SKM-1 (cell line): ENCODE data around the gene MGAT5.

Experiments used
- DNase-seq: peaks from one replicate; lab custom pipeline; 2025; ENCODE audit not compliant: unreplicated experiment; lab: John Stamatoyannopoulos, UW

Gene MGAT5

DNA sequence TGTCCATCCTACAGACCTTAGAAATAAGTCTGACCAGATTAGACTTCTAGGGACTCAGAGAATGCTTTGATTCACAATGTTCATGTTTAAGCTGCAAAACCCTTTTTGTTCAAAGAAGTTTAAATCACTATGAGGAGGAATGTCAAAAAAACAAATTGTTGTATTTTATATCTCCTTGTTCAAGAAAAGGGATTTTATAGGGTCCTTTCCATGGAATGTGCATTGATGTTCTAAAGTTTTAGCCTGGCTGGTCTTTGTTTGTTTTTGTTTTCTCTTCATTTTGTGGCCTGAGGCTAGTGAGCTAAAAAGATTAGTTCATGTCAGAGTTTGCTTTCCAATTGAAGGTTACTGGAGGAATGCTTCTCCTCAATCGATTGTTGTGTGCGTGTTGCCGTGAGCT lies 77.2 kb downstream of the MGAT5 start:
- no peak for DNase-seq

DNA sequence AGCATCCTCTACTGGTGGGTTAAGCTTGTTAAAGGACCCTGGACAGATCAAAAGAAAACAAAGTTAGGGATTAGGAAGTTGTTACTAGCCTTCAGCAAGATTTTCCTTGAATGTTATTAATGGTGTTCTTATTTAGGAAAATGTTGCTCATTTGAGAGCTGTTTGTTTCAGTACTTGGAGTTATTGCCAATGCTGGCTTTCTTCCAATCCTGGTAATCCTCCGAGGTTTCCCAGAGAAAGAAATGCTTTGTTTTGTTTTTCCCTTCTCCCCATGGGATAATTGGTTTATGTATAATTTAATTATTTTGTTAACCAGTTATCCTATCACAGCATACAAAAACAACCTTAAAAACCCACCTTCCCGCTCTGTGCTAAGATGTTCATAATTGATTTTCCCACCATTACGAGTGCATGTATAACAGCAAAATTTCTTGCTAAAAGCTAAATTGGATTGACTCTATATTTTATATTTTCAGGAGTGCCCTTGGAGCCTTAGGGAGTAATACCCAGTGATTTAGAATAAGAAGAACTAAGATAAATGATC lies 79.8 kb downstream of the MGAT5 start:
- DNase-seq = no peak

DNA sequence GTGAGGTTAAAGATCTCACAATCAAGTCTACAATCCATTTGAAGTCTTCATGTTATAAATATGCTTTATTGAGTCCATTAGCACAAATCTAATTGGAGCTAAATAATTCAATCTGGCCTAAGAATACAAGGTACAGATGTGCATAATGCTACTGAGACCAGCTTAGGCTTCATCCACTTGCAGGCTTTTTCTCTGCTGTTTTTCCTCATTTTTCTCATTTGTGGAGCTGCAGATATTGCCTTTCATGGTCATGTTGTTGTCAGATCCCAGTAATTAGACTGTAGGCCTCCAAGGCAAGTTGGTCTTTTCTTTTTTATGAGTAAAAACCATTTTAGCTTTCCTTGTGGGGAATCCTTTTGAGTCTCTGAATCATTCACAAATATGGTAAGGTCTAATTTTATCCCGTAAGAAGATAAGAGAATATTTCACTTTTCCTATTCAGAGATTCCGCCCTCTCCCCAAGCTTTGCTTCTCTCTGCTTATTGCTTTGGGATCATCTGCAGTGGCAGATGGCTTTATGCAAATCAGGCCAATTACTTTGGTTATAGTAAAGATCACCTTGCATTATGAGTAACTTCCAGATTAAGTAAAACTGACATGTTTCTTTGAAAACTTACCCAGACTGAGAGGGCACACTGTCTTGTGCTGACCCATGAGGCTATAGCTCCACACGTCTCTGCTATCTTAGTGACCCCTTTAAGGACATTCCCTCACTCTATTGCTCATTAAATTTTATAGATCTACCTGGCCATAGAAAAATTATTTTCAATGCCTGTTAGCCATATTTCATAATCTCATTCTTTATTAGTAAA lies 80.9 kb downstream of the MGAT5 start:
- DNase-seq = no peak

DNA sequence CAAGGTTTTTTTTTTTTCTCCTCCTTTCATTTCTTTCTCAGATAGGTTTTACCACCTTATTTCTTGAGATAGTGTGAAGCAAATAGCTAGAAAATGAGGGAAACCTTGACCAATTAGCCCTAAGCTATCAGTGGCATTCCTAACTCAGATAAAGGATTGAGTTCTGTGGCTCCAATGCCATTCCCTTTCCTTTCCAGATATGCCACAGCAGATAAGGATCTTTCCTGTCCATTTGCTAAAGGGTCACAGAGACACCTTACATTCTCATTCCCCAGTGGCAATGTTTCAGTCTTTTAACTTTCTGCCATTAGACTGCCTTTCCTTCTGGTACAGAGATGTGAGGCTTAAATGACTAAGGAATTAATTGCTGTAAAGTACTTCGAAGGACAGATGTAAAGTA lies 81.7 kb downstream of the MGAT5 start:
- no peak for DNase-seq

DNA sequence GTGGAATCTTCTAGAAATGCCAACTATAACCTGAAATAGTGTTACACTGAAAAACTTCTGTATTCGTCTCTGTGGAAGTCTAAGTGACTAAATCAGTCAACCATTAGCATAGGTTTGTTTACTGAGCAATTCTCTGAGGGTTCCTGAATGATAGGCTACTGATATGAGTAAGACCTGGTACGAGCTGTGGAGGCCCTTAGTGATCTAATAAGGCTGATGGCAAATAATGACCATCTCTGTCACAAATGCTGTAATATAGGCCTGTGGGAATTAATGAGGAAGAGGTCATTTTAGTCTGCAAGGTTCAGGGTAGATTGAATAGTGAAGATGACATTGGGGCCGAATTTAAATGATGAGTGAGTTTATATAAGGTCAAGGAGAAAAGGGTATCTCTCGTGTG lies 82.5 kb downstream of the MGAT5 start:
- no peak for DNase-seq

DNA sequence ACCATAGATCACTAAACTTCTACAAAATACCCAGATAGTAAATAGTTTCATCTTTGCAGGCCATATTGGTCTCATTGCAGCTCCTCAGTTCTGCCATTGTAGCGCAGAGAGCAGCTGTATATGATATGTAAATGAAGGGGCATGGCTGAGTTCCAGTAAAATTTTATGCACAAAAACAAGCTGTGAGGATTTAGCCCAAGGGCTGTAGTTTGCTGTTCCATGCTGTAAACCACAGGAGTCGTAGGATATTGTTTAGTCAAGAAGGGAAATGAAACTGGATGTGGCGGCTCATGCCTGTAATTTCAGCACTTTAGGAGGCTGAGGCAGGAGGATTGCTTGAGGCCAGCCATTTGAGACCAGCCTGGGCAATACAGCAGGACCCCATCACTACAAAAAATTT lies 83.0 kb downstream of the MGAT5 start:
- DNase-seq = no peak

DNA sequence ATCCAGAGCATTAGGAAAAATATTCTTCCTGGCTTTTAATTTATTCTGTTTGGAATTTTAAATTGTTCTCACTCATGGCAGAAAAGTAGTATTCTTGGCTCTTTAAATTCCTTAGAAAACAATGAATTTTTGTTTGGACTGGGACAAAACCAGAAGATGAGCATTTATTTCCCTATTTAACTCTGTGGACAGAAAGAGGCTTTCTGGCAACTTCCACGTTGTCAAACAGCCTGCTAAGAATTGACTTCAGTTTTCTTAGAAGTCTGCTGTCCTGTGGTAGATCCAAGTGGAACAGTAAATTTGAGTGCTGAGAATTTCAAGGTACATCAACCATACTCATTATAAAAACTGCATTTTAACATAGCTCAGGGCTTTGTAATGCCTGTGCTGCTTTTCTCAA lies 83.8 kb downstream of the MGAT5 start:
- DNase-seq = no peak

DNA sequence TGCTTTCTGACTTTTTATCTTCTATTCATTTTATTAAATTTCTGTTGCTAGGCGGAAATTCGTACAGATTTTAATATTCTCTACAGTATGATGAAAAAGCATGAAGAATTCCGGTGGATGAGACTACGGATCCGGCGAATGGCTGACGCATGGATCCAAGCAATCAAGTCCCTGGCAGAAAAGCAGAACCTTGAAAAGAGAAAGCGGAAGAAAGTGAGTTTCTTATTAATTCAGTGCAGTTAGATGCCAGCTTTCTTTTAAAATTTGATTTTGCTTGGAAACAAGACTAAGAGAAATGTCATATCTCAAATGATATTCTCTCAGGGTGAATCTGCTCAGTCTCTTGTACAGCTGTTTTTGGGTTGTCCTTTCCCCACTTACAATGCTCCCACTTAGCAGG lies 84.3 kb downstream of the MGAT5 start:
- DNase-seq = no peak

DNA sequence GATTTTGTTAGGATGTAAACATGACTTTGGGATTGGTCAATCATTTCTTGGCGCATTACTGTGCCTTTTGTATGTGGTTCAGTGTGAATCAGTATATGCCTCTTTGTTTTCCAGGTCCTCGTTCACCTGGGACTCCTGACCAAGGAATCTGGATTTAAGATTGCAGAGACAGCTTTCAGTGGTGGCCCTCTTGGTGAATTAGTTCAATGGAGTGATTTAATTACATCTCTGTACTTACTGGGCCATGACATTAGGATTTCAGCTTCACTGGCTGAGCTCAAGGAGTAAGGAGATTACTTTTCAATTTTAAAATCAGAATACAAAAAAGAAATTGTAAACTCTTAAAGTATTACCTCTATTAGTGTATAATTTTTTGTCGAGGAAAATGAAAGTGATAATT lies 87.6 kb downstream of the MGAT5 start:
- DNase-seq = no peak

DNA sequence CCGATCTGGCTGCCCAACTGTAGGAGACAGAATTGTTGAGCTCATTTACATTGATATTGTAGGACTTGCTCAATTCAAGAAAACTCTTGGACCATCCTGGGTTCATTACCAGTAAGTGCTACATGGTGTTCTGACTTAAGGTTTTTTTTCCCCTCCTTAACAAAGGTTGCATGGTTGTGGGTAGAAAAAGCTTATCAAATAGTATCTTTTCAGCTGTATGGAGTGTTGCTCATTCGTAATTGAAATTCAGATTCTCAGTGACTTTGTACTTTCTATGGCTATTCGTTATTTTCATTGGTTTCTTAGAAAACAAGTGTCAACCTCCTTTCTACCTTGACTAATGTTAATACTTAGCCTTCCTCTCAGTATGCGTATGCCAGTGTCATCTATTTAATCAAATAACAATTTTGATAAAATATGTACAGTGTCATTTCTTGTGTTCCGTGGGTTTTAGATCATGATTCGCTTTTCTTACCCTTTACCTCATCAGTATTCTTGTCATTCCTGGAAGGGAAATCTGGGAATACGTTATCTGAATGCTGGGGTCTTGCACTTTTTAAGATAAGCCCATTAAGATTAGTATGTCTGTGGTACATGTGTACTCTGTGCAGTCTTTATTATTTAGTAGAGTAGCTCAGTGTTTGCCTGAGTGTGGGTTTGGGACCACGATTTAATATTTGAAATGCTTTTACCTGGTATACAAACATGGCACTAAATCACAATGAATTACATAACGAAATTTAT lies 91.3 kb downstream of the MGAT5 start:
- DNase-seq = no peak

DNA sequence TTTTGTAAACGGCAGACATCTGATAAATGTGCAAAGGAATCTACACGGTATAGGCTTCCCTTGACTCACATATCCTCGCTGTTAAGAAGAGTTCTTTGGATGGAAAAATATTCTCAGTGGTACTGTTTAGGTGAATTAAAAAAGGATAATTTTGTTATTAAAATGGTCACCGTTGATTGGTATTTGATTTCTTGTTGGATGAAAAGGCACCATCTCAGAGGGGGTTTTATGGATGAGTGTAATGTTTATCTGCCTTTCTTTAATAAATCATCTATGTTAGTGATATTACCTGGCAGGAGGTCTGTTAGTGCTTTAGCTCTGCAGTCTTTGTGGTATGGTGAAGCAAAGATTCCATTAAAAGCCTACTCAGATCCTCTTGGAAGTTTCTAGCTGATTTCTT lies 92.3 kb downstream of the MGAT5 start:
- DNase-seq = no peak

DNA sequence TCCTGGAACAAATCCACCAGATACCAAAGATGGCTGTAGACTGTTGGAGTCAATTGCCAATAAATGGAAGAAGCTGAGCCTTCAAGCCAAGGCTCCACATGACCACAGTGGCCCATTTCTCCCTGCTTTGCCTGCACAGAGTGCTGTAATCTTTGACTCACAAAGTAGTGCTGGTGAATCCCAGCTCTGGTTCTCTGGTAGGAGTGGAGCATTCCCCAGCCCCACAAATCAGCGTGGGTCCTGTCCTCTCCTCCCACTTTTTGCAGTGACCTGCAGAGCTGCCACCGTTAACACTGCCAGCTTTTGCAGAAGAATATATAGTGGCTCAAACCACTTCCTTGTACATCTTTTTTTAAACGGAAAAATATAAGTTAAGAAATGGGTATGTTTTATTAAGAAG lies 93.9 kb downstream of the MGAT5 start:
- DNase-seq = no peak

DNA sequence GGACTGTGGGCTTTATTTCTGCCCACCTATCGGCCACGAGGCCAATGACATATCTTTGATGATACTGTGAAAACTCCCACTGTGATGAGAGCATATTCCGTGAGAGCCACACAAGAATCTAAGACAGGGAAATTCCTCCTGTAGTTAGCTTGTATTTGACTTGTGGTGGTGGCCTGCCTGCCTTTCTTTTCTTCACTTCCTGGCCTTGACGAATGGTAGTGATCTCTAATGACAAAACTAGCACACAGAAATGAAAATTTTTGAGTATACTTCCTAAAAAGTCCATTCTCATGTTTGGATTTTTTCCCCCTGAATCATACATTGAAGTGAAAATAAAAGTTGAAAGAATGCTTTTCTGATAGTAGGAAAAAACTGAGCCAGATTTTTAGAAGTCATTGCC lies 94.4 kb downstream of the MGAT5 start:
- DNase-seq = no peak

DNA sequence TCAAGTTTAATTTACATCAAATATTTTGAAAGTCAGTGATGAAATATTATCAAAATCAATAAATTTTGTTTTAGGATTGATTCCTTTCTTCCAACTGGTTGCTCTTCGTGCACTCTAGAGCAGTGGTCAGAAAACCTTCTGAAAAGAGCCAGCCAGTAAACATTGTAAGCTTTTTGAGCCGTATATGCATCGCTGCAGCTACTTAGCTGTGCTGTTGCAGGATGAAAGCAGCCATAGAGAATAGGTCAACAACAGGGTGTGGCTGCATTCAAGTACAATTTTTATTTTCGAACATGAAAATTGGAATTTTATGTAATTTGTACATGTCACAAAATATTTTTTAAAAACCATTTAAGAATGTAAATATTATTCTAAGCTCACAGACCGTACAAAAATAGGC lies 94.9 kb downstream of the MGAT5 start:
- DNase-seq = no peak

DNA sequence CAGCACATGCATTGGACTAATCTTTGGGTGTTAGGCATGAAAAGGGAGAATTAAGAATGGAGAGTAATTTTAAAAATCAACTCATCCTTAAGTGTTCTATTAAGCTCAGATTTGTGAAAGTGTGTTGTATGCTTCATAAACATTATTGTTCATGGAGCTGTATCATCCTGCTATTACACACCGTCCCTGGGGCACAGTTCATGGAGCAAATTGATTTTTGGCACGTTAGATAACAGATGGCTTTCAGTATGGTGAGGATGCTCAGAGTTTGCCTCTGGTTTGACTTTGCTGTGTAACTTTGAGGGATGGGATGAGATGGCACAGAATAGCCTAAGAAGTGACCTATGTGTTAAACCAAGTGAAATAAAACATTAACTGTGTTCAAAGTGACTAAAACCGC lies 97.1 kb downstream of the MGAT5 start:
- DNase-seq = no peak

DNA sequence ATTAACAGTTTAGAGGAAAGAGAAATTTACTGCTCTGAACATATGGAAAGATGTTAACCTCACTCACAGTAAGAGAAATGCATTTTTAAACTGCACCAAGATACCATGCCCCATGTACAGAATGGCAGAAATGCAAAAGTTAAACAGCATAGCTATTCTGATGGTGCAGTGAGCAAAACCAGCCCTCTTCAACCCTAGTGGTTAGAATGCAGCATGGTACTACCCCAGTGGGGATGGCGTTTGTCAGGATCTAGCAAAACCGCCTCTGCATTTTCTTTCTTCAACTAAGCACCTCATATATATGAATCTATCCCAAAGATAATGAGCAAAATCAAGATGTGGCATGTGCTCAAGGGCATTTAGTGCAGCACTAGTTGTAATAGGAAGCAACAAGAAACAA lies 98.0 kb downstream of the MGAT5 start:
- DNase-seq = no peak

DNA sequence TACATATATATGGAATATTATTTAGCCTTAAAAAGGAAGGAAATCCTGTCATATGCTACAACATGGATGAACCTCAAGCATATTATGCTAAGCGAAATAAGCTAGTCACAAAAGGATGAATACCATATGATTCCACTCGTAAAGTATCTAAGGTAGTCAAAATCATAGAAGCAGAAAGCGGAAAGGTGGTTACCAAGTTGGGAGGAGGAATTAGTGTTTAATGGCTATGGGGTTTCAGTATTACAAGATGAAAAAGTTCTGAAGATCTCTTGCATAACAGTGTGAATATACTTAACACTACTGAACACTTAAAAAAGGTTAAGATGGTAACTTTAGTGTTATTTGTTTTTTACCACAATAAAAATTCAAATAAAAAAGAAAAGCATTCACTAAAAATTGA lies 99.0 kb downstream of the MGAT5 start:
- DNase-seq = no peak

DNA sequence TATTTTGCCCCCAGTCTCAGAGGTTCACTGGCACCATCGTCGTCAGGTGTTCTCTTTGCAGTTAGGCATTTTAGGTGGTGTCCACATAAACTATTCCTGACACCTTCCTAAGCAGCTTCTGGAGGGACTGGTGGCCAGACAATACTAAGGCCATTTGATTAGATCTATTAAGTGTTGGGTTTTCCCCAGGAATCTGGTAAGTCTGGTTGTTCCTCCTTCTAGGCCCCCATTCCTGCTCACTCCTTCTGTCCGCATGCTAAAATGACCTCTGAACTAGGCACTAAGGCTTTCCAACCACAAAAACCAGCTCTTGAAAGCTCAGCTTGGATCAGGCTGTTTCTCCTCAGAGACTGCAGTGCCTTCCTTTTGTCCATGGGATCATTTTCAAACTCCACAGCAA lies 100.7 kb downstream of the MGAT5 start:
- DNase-seq = no peak

DNA sequence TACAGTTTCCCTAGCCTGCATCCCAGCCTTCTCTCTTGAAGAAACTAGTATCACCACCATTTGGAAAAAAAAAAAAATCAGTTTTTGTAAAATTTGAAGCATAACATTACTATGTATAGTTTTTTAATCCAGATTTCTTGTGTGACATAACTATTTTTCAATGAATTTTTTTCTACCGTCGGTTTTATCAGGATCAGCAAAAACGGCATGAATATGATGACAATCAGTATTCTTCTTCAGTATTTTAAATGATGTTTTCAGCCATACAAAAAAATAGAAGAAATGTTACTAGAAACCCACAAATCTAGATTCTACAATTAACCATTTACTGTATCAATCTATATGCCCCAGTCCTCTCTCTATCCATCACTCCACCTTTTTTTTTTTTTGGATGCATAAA lies 103.9 kb downstream of the MGAT5 start:
- no peak for DNase-seq

DNA sequence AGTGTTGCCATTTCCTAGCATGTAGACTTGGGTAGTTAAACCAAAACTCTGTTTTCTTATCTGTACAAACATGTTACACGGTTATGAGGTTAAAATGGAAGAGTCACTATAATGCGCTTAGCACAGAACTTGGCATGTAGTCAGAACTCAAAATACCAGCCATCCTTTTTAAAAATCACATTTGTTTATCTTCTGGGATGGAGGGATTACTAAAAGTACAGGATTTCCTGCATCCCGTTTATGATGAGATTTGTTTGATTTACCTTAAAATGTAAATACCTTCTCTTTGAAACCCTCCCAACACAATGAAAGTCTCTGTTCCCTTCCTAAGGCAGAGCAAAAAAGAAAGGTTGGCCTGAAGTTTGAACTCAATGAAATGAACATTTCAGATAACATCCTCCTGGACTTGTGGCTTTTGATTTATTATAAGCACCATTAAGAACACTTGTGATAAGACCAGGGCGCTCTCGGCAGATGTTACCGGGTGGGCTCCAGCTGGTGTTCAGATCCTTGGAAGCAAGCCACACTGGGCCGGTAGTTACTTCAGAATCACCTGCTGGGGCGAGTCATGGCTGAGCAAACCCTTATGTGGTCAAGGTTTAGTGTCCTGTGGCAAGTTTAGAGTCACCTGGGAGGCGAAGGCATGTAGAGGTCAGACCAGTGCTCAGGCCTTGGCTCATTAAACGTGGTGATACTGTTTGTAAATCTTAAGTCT lies 105.7 kb downstream of the MGAT5 start:
- no peak for DNase-seq

DNA sequence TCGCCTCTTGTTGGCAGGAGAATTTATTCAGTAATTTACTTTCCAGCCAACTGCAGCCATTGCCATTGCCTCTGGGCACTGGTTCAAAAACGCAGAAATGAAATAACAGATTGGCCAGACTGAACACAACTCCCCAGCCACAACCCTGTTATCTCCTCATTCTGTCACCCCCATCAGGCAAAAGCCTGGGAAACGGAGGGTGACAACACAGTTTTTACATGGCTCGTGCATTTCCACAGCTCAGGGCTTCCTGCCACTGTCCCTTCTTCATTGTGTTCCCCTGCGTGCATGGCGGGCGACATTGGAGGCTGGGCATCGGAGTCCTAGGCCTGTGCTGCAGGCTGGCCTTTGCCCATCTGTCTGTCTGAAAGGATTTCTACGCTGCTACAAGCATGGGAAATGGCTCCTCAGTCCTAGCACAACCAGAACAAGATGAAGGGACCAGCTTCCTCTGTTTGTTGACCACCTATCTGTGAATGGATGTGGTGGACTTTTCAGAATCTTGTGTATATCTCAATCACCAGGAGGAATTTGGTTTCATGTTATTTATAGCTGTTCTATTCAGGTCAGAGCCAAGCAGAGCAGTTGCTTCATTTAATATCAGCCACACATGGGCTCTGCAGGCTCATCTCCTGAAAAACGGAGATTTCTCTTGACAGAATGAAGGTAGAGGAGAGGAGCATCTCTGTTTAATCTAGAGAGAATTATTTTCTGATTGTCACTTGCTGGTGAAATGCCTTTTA lies 107.0 kb downstream of the MGAT5 start:
- DNase-seq = no peak
